IMR-90 (cell line): ENCODE data around the gene ARMC6. TPM values are rescaled to one million over a fixed set of nuclear protein-coding genes. Genes with fewer than 3 reads are reported as not detected.

Experiments
- ATAC-seq: fragments of 200-7000 bp; cut with Tn5 transposase; 2 replicates; pipeline ENCODE4 v1.9.1; 2020; ENCODE audit warnings: low read depth, mild to moderate bottlenecking, moderate library complexity
- BruUV-seq: library from RNA; stranded (reverse); fragments of 400-500 nt; replicated peaks from 2 replicates; lab custom pipeline; 2021; lab: Mats Ljungman, UMichigan
- CTCF ChIA-PET: fragments of 300-600 bp; formaldehyde crosslinking; extraction: SDS; loops from one replicate; lab custom pipeline; 2021; ENCODE audit warnings: antibody characterized with exemption; lab: Yijun Ruan, JAX
- POLR2A ChIA-PET: fragments of 300-600 bp; sonication (Branson Sonifier 250); formaldehyde crosslinking; loops from one replicate; lab custom pipeline; 2022; ENCODE audit warnings: antibody characterized with exemption; ENCODE audit not compliant: unreplicated experiment; lab: Charles Lee
- DNase-seq: peaks from one replicate; pipeline ENCODE4 v3.0.0; 2013
- H2AFZ ChIP-seq: replicated peaks from 2 replicates; pipeline ENCODE3; 2013; ENCODE audit warnings: low read length, mild to moderate bottlenecking; ENCODE audit not compliant: poor library complexity
- H2AK5ac ChIP-seq: 2 replicates; pipeline ENCODE4 v1.6.1; 2013; ENCODE audit warnings: low read depth, low read length, inconsistent platforms
- H2AK9ac ChIP-seq: replicated peaks from 2 replicates; pipeline ENCODE3; 2013; ENCODE audit warnings: mild to moderate bottlenecking, low read depth, low read length, moderate library complexity; ENCODE audit not compliant: poor library complexity
- H2BK120ac ChIP-seq: 2 replicates; pipeline ENCODE4 v1.6.1; 2013; ENCODE audit warnings: low read depth, low read length, inconsistent platforms
- H2BK15ac ChIP-seq: 3 replicates; pipeline ENCODE4 v1.6.1; 2013; ENCODE audit warnings: low read depth, low read length, inconsistent platforms
- H2BK20ac ChIP-seq: 2 replicates; pipeline ENCODE4 v1.6.1; 2013; ENCODE audit warnings: low read depth, mild to moderate bottlenecking, inconsistent platforms, low read length, moderate library complexity
- H2BK5ac ChIP-seq: 2 replicates; pipeline ENCODE4 v1.6.1; 2013; ENCODE audit warnings: mild to moderate bottlenecking, low read depth, low read length, inconsistent platforms; ENCODE audit not compliant: poor library complexity, severe bottlenecking
- H3K14ac ChIP-seq: replicated peaks from 2 replicates; pipeline ENCODE4 v1.6.1; 2013; ENCODE audit warnings: low read depth, low read length, inconsistent platforms
- H3K18ac ChIP-seq: 2 replicates; pipeline ENCODE4 v1.6.1; 2013; ENCODE audit warnings: low read depth, low read length, control low read depth
- H3K23ac ChIP-seq: 2 replicates; pipeline ENCODE4 v1.6.1; 2013; ENCODE audit warnings: low read depth, low read length, inconsistent platforms
- H3K27ac ChIP-seq: 2 replicates; pipeline ENCODE4 v1.5.1; 2013; ENCODE audit warnings: mild to moderate bottlenecking, control low read depth, low read length; ENCODE audit not compliant: insufficient read depth
- H3K27me3 ChIP-seq: 2 replicates; pipeline ENCODE4 v1.6.1; 2013; ENCODE audit warnings: low read length; ENCODE audit not compliant: control insufficient read depth, insufficient read depth
- H3K36me3 ChIP-seq: 2 replicates; pipeline ENCODE4 v1.6.1; 2013; ENCODE audit warnings: low read length, mixed read lengths; ENCODE audit not compliant: control insufficient read depth, insufficient read depth
- H3K4ac ChIP-seq: 2 replicates; pipeline ENCODE4 v1.6.1; 2013; ENCODE audit warnings: low read depth, low read length, inconsistent platforms
- H3K4me1 ChIP-seq: 2 replicates; pipeline ENCODE4 v1.6.1; 2013; ENCODE audit warnings: low read length, mixed read lengths; ENCODE audit not compliant: control insufficient read depth, insufficient read depth
- H3K4me2 ChIP-seq: 2 replicates; pipeline ENCODE4 v1.6.1; 2013; ENCODE audit warnings: low read depth, mild to moderate bottlenecking, control low read depth, low read length, moderate library complexity
- H3K4me3 ChIP-seq: 2 replicates; pipeline ENCODE4 v1.5.1; 2013; ENCODE audit warnings: low read depth, mild to moderate bottlenecking, control low read depth, low read length, moderate library complexity; ENCODE audit not compliant: insufficient read depth
- H3K56ac ChIP-seq: 2 replicates; pipeline ENCODE4 v1.6.1; 2013; ENCODE audit warnings: low read length, inconsistent platforms; ENCODE audit not compliant: insufficient read depth; ENCODE audit errors: extremely low read depth
- H3K79me1 ChIP-seq, 2 experiments: 2 replicates each; pipeline ENCODE4 v1.6.1; 2013; ENCODE audit warnings: low read length in 2 of 2, inconsistent platforms in 1 of 2, low read depth in 1 of 2
- H3K9ac ChIP-seq: 2 replicates; pipeline ENCODE4 v1.6.1; 2013; ENCODE audit warnings: low read depth, low read length, control low read depth
- H3K9me1 ChIP-seq: 2 replicates; pipeline ENCODE4 v1.6.1; 2013; ENCODE audit warnings: low read length, inconsistent platforms; ENCODE audit not compliant: insufficient read depth
- H3K9me3 ChIP-seq: 2 replicates; pipeline ENCODE4 v1.6.1; 2013; ENCODE audit warnings: low read length; ENCODE audit not compliant: control insufficient read depth, insufficient read depth
- H4K20me1 ChIP-seq: 2 replicates; pipeline ENCODE4 v1.6.1; 2013; ENCODE audit warnings: low read length, inconsistent platforms; ENCODE audit not compliant: insufficient read depth
- H4K5ac ChIP-seq: 2 replicates; pipeline ENCODE4 v1.6.1; 2013; ENCODE audit warnings: mild to moderate bottlenecking, low read depth, low read length, control low read depth
- H4K8ac ChIP-seq, 2 experiments: 2 replicates each; pipeline ENCODE4 v1.6.1; 2013; ENCODE audit warnings: low read depth in 2 of 2, low read length in 2 of 2, control low read depth in 1 of 2, inconsistent platforms in 1 of 2
- H4K91ac ChIP-seq: 2 replicates; pipeline ENCODE4 v1.6.1; 2013; ENCODE audit warnings: low read depth, low read length, inconsistent platforms; ENCODE audit not compliant: insufficient read depth
- CEBPB ChIP-seq: IDR thresholded peaks from 2 replicates; pipeline ENCODE4 v1.6.1; 2012; ENCODE audit warnings: low read depth, low read length, improper control_type of control experiment
- FOS ChIP-seq: fragments of 150-350 bp; IDR thresholded peaks from 2 replicates; pipeline ENCODE4 v1.6.1; 2016; ENCODE audit warnings: low read depth, low read length
- MAFK ChIP-seq: IDR thresholded peaks from 2 replicates; pipeline ENCODE4 v1.6.1; 2012; ENCODE audit warnings: low read depth, low read length, improper control_type of control experiment
- MAZ ChIP-seq: IDR thresholded peaks from 2 replicates; pipeline ENCODE4 v1.6.1; 2012; ENCODE audit warnings: low read depth, mild to moderate bottlenecking, low read length, improper control_type of control experiment, moderate library complexity, borderline replicate concordance
- WGBS, 2 experiments: methylation state at CpG; one replicate each; pipeline versions ENCODE4 v1.1.5 to v1.1.7; 2013; ENCODE audit warnings: missing lambda C conversion rate in 2 of 2; ENCODE audit not compliant: insufficient read length in 1 of 2; ENCODE audit errors: extremely low coverage in 2 of 2; 5-methylcytosine and 5-hydroxymethylcytosine counted together
- dilution Hi-C: fragments of 300-500 bp; cut with HindIII; formaldehyde crosslinking; loops from one replicate; pipeline ENCODE4 v1.14.3; 2018; ENCODE audit warnings: low sequenced_read_pairs; ENCODE audit not compliant: unreplicated experiment
- in situ Hi-C: fragments of 300-500 bp; cut with MboI; formaldehyde crosslinking; loops from 3 replicates; pipeline ENCODE4 v1.14.3; 2019; ENCODE audit warnings: low sequenced_read_pairs, inconsistent platforms, mixed read lengths
- intact Hi-C: fragments of 100-400 bp; cut with micrococcal nuclease; formaldehyde crosslinking; loops from 2 replicates; pipeline ENCODE4 v1.10.0; 2022
- polyA plus RNA-seq, 3 experiments: library from polyadenylated mRNA; depleted of rRNA; stranded (reverse); fragments of >200 nt; gene quantifications; 2 replicates each; pipeline ENCODE4 v1.2.3, GENCODE V29; 2012; ENCODE audit warnings: low replicate concordance in 1 of 3
- total RNA-seq: library from RNA; depleted of rRNA; stranded (reverse); fragments of >200 nt; gene quantifications from 2 replicates; pipeline ENCODE4 v1.2.3, GENCODE V29; 2012
- TF ChIP-seq, protein P1 (sequence below): fragments of 150-350 bp; IDR thresholded peaks from 2 replicates; pipeline ENCODE4 v1.6.1; 2017; ENCODE audit warnings: mild to moderate bottlenecking, antibody characterized with exemption, low read length, low read depth

The ARMC6 gene
- total and polyA plus RNA-seq, 2 of the 4 experiments (the other 2 are of a cell fraction): 41.5 to 52.7 TPM

DNA sequence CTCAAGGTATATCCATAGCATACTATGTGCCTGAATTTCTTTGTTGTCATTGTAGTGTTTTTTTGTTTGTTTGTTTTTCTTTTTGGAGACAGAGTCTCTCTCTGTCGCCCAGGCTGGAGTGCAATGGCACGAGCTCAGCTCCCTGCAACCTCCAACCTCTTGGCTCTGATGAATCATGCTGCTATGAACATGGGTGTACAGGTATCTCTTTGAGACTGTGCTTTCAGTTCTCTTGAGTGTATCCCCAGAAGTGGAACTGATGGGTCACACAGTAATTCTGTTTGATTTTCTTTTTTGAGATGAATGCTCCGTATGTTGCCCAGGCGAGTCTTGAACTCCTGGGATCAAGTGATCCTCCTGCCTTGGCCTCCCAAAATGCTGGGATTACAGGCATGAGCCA, 16.7 kb downstream of the ARMC6 start:
- no peak overlapping the region for H4K5ac ChIP-seq
- H3K36me3 ChIP-seq: peaks cover 48% of the 10 kb centered on the region
- no peak overlapping the region for H3K4ac ChIP-seq
- no peak overlapping the region for H3K9ac ChIP-seq
- dilution Hi-C loops (no loop called here), in situ Hi-C loops (no loop called here), intact Hi-C loops (no loop called here)
- H4K20me1 ChIP-seq: no peaks in the 10 kb centered on the region; the same call in 1 of the 2 replicates
- H3K14ac ChIP-seq: no peak overlapping the region
- TF ChIP-seq FOS (no peak), MAZ (no peak), MAFK (no peak), CEBPB (no peak)
- TF ChIP-seq, protein P1, sequence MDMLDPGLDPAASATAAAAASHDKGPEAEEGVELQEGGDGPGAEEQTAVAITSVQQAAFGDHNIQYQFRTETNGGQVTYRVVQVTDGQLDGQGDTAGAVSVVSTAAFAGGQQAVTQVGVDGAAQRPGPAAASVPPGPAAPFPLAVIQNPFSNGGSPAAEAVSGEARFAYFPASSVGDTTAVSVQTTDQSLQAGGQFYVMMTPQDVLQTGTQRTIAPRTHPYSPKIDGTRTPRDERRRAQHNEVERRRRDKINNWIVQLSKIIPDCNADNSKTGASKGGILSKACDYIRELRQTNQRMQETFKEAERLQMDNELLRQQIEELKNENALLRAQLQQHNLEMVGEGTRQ: no peak
- H3K9me1 ChIP-seq: no peaks in the 10 kb centered on the region; the same call in 1 of the 2 replicates
- BruUV-seq: no TSS peak
- no peak overlapping the region for H3K4me2 ChIP-seq
- no peak overlapping the region for H2AK9ac ChIP-seq
- H2BK20ac ChIP-seq: no peak overlapping the region
- no peak overlapping the region for H2AFZ ChIP-seq
- no peak overlapping the region for H3K23ac ChIP-seq
- H3K27ac ChIP-seq: no peak overlapping the region
- no peak overlapping the region for H3K56ac ChIP-seq
- no peaks in the 10 kb centered on the region for H3K4me1 ChIP-seq
- H3K4me3 ChIP-seq: no peak overlapping the region
- ATAC-seq: no peak
- peaks cover 0 to 19% of the 10 kb centered on the region in 2 experiments; a peak in 1 of 4 replicates for H3K79me1 ChIP-seq
- 100% methylated on average over 1 of the region's 4 CpGs; no CpG with 5 or more reads in 1 of the 2 experiments for WGBS, 2 experiments
- CTCF ChIA-PET: no interaction called here
- H2BK120ac ChIP-seq: no peak overlapping the region
- no peak overlapping the region for H4K91ac ChIP-seq
- POLR2A ChIA-PET: no interaction called here
- H4K8ac ChIP-seq: no peak overlapping the region
- no peak overlapping the region for H2BK5ac ChIP-seq
- no peak overlapping the region for H2AK5ac ChIP-seq
- DNase-seq: no peak
- H3K27me3 ChIP-seq: no peaks in the 10 kb centered on the region
- H3K18ac ChIP-seq: no peak overlapping the region
- H2BK15ac ChIP-seq: no peak overlapping the region
- no peaks in the 10 kb centered on the region for H3K9me3 ChIP-seq
